IMR-90 (cell line): ENCODE data around the gene ITCH. TPM values are rescaled to one million over a fixed set of nuclear protein-coding genes. Genes with fewer than 3 reads are reported as not detected.

Experiments used
- ATAC-seq: fragments of 200-7000 bp; cut with Tn5 transposase; 2 replicates; pipeline ENCODE4 v1.9.1; 2020; ENCODE audit warnings: low read depth, mild to moderate bottlenecking, moderate library complexity
- BruUV-seq: library from RNA; stranded (reverse); fragments of 400-500 nt; replicated peaks from 2 replicates; lab custom pipeline; 2021; lab: Mats Ljungman, UMichigan
- CTCF ChIA-PET: fragments of 300-600 bp; formaldehyde crosslinking; extraction: SDS; loops from one replicate; lab custom pipeline; 2021; ENCODE audit warnings: antibody characterized with exemption; lab: Yijun Ruan, JAX
- POLR2A ChIA-PET: fragments of 300-600 bp; sonication (Branson Sonifier 250); formaldehyde crosslinking; loops from one replicate; lab custom pipeline; 2022; ENCODE audit warnings: antibody characterized with exemption; ENCODE audit not compliant: unreplicated experiment; lab: Charles Lee
- DNase-seq: peaks from one replicate; pipeline ENCODE4 v3.0.0; 2013
- H2AFZ ChIP-seq: replicated peaks from 2 replicates; pipeline ENCODE3; 2013; ENCODE audit warnings: low read length, mild to moderate bottlenecking; ENCODE audit not compliant: poor library complexity
- H2AK5ac ChIP-seq: 2 replicates; pipeline ENCODE4 v1.6.1; 2013; ENCODE audit warnings: low read depth, low read length, inconsistent platforms
- H2AK9ac ChIP-seq: replicated peaks from 2 replicates; pipeline ENCODE3; 2013; ENCODE audit warnings: mild to moderate bottlenecking, low read depth, low read length, moderate library complexity; ENCODE audit not compliant: poor library complexity
- H2BK120ac ChIP-seq: 2 replicates; pipeline ENCODE4 v1.6.1; 2013; ENCODE audit warnings: low read depth, low read length, inconsistent platforms
- H2BK15ac ChIP-seq: 3 replicates; pipeline ENCODE4 v1.6.1; 2013; ENCODE audit warnings: low read depth, low read length, inconsistent platforms
- H2BK20ac ChIP-seq: 2 replicates; pipeline ENCODE4 v1.6.1; 2013; ENCODE audit warnings: low read depth, mild to moderate bottlenecking, inconsistent platforms, low read length, moderate library complexity
- H2BK5ac ChIP-seq: 2 replicates; pipeline ENCODE4 v1.6.1; 2013; ENCODE audit warnings: mild to moderate bottlenecking, low read depth, low read length, inconsistent platforms; ENCODE audit not compliant: poor library complexity, severe bottlenecking
- H3K14ac ChIP-seq: replicated peaks from 2 replicates; pipeline ENCODE4 v1.6.1; 2013; ENCODE audit warnings: low read depth, low read length, inconsistent platforms
- H3K18ac ChIP-seq: 2 replicates; pipeline ENCODE4 v1.6.1; 2013; ENCODE audit warnings: low read depth, low read length, control low read depth
- H3K23ac ChIP-seq: 2 replicates; pipeline ENCODE4 v1.6.1; 2013; ENCODE audit warnings: low read depth, low read length, inconsistent platforms
- H3K27ac ChIP-seq: 2 replicates; pipeline ENCODE4 v1.5.1; 2013; ENCODE audit warnings: mild to moderate bottlenecking, control low read depth, low read length; ENCODE audit not compliant: insufficient read depth
- H3K27me3 ChIP-seq: 2 replicates; pipeline ENCODE4 v1.6.1; 2013; ENCODE audit warnings: low read length; ENCODE audit not compliant: control insufficient read depth, insufficient read depth
- H3K36me3 ChIP-seq: 2 replicates; pipeline ENCODE4 v1.6.1; 2013; ENCODE audit warnings: low read length, mixed read lengths; ENCODE audit not compliant: control insufficient read depth, insufficient read depth
- H3K4ac ChIP-seq: 2 replicates; pipeline ENCODE4 v1.6.1; 2013; ENCODE audit warnings: low read depth, low read length, inconsistent platforms
- H3K4me1 ChIP-seq: 2 replicates; pipeline ENCODE4 v1.6.1; 2013; ENCODE audit warnings: low read length, mixed read lengths; ENCODE audit not compliant: control insufficient read depth, insufficient read depth
- H3K4me2 ChIP-seq: 2 replicates; pipeline ENCODE4 v1.6.1; 2013; ENCODE audit warnings: low read depth, mild to moderate bottlenecking, control low read depth, low read length, moderate library complexity
- H3K4me3 ChIP-seq: 2 replicates; pipeline ENCODE4 v1.5.1; 2013; ENCODE audit warnings: low read depth, mild to moderate bottlenecking, control low read depth, low read length, moderate library complexity; ENCODE audit not compliant: insufficient read depth
- H3K56ac ChIP-seq: 2 replicates; pipeline ENCODE4 v1.6.1; 2013; ENCODE audit warnings: low read length, inconsistent platforms; ENCODE audit not compliant: insufficient read depth; ENCODE audit errors: extremely low read depth
- H3K79me1 ChIP-seq, 2 experiments: 2 replicates each; pipeline ENCODE4 v1.6.1; 2013; ENCODE audit warnings: low read length in 2 of 2, inconsistent platforms in 1 of 2, low read depth in 1 of 2
- H3K9ac ChIP-seq: 2 replicates; pipeline ENCODE4 v1.6.1; 2013; ENCODE audit warnings: low read depth, low read length, control low read depth
- H3K9me1 ChIP-seq: 2 replicates; pipeline ENCODE4 v1.6.1; 2013; ENCODE audit warnings: low read length, inconsistent platforms; ENCODE audit not compliant: insufficient read depth
- H3K9me3 ChIP-seq: 2 replicates; pipeline ENCODE4 v1.6.1; 2013; ENCODE audit warnings: low read length; ENCODE audit not compliant: control insufficient read depth, insufficient read depth
- H4K20me1 ChIP-seq: 2 replicates; pipeline ENCODE4 v1.6.1; 2013; ENCODE audit warnings: low read length, inconsistent platforms; ENCODE audit not compliant: insufficient read depth
- H4K5ac ChIP-seq: 2 replicates; pipeline ENCODE4 v1.6.1; 2013; ENCODE audit warnings: mild to moderate bottlenecking, low read depth, low read length, control low read depth
- H4K8ac ChIP-seq, 2 experiments: 2 replicates each; pipeline ENCODE4 v1.6.1; 2013; ENCODE audit warnings: low read depth in 2 of 2, low read length in 2 of 2, control low read depth in 1 of 2, inconsistent platforms in 1 of 2
- H4K91ac ChIP-seq: 2 replicates; pipeline ENCODE4 v1.6.1; 2013; ENCODE audit warnings: low read depth, low read length, inconsistent platforms; ENCODE audit not compliant: insufficient read depth
- BHLHE40 ChIP-seq: fragments of 150-350 bp; IDR thresholded peaks from 2 replicates; pipeline ENCODE4 v1.6.1; 2016; ENCODE audit warnings: mild to moderate bottlenecking, low read depth, low read length
- CEBPB ChIP-seq: IDR thresholded peaks from 2 replicates; pipeline ENCODE4 v1.6.1; 2012; ENCODE audit warnings: low read depth, low read length, improper control_type of control experiment
- CTCF ChIP-seq: conservative IDR thresholded peaks from 2 replicates; pipeline ENCODE4 v1.5.1; 2012; ENCODE audit warnings: mild to moderate bottlenecking, low read depth, low read length, improper control_type of control experiment
- MAZ ChIP-seq: IDR thresholded peaks from 2 replicates; pipeline ENCODE4 v1.6.1; 2012; ENCODE audit warnings: low read depth, mild to moderate bottlenecking, low read length, improper control_type of control experiment, moderate library complexity, borderline replicate concordance
- NFE2L2 ChIP-seq: fragments of 150-350 bp; IDR thresholded peaks from 2 replicates; pipeline ENCODE4 v1.6.1; 2016; ENCODE audit warnings: low read depth, mild to moderate bottlenecking, low read length
- RAD21 ChIP-seq: IDR thresholded peaks from 2 replicates; pipeline ENCODE4 v1.6.1; 2012; ENCODE audit warnings: low read length, improper control_type of control experiment
- RCOR1 ChIP-seq: IDR thresholded peaks from 2 replicates; pipeline ENCODE4 v1.6.1; 2012; ENCODE audit warnings: mild to moderate bottlenecking, low read length, improper control_type of control experiment; ENCODE audit not compliant: insufficient replicate concordance
- USF2 ChIP-seq: fragments of 150-350 bp; IDR thresholded peaks from 2 replicates; pipeline ENCODE4 v1.6.1; 2017; ENCODE audit warnings: mild to moderate bottlenecking, antibody characterized with exemption, low read length, low read depth
- WGBS, 2 experiments: methylation state at CpG; one replicate each; pipeline versions ENCODE4 v1.1.5 to v1.1.7; 2013; ENCODE audit warnings: missing lambda C conversion rate in 2 of 2; ENCODE audit not compliant: insufficient read length in 1 of 2; ENCODE audit errors: extremely low coverage in 2 of 2; 5-methylcytosine and 5-hydroxymethylcytosine counted together
- dilution Hi-C: fragments of 300-500 bp; cut with HindIII; formaldehyde crosslinking; loops from one replicate; pipeline ENCODE4 v1.14.3; 2018; ENCODE audit warnings: low sequenced_read_pairs; ENCODE audit not compliant: unreplicated experiment
- in situ Hi-C: fragments of 300-500 bp; cut with MboI; formaldehyde crosslinking; loops from 3 replicates; pipeline ENCODE4 v1.14.3; 2019; ENCODE audit warnings: low sequenced_read_pairs, inconsistent platforms, mixed read lengths
- intact Hi-C: fragments of 100-400 bp; cut with micrococcal nuclease; formaldehyde crosslinking; loops from 2 replicates; pipeline ENCODE4 v1.10.0; 2022
- polyA plus RNA-seq, 3 experiments: library from polyadenylated mRNA; depleted of rRNA; stranded (reverse); fragments of >200 nt; gene quantifications; 2 replicates each; pipeline ENCODE4 v1.2.3, GENCODE V29; 2012; ENCODE audit warnings: low replicate concordance in 1 of 3
- total RNA-seq: library from RNA; depleted of rRNA; stranded (reverse); fragments of >200 nt; gene quantifications from 2 replicates; pipeline ENCODE4 v1.2.3, GENCODE V29; 2012

ITCH gene
- total and polyA plus RNA-seq, 2 of the 4 experiments (the other 2 are of a cell fraction) = 12.7 to 94.6 TPM

GRCh38 chr20:34377072-34377847 lies 14.2 kb downstream of the ITCH start:
- peaks cover 21 to 57% of the 10 kb centered on the region in 2 experiments for H3K79me1 ChIP-seq
- ChIA-PET POLR2A (no interaction called here), CTCF (interaction anchor here (0.6 kb wide), 1 partner anchor 46 kb away, joined by 6 read pairs; no protein-coding TSS in a partner anchor)
- H3K36me3 ChIP-seq = peaks cover 23% of the 10 kb centered on the region
- no peak overlapping the region for H3K56ac ChIP-seq
- H3K9me1 ChIP-seq = peaks cover 9% of the 10 kb centered on the region; the same call in 1 of the 2 replicates
- H4K91ac ChIP-seq = no peak overlapping the region
- no peak overlapping the region for H3K9ac ChIP-seq
- no peak overlapping the region for H2BK15ac ChIP-seq
- no peak overlapping the region for H2BK5ac ChIP-seq
- no peak overlapping the region for H3K27ac ChIP-seq
- no peak for ATAC-seq
- TF ChIP-seq RAD21 = no peak
- no peak for TF ChIP-seq BHLHE40
- no peak for TF ChIP-seq NFE2L2
- no peak for TF ChIP-seq CEBPB
- TF ChIP-seq USF2 = no peak
- TF ChIP-seq CTCF = no peak
- TF ChIP-seq RCOR1 = no peak
- no peak for TF ChIP-seq MAZ
- peaks cover 83% of the 10 kb centered on the region for H4K20me1 ChIP-seq
- no peak overlapping the region for H3K23ac ChIP-seq
- in situ Hi-C loops (no loop called here), dilution Hi-C loops (no loop called here), intact Hi-C loops (loop anchor here (2.0 kb wide), 1 partner anchor 36 kb away; no protein-coding TSS in a partner anchor)
- no TSS peak for BruUV-seq
- no peak overlapping the region for H3K4me3 ChIP-seq
- no peak overlapping the region for H3K4ac ChIP-seq
- DNase-seq = no peak
- no peak overlapping the region for H2BK20ac ChIP-seq
- WGBS, 2 experiments = 95% methylated on average over 6 of the region's 16 CpGs; no CpG with 5 or more reads in 1 of the 2 experiments
- H2AK9ac ChIP-seq = no peak overlapping the region
- no peak overlapping the region for H3K14ac ChIP-seq
- no peak overlapping the region for H4K5ac ChIP-seq
- no peaks in the 10 kb centered on the region for H3K9me3 ChIP-seq
- no peak overlapping the region for H2BK120ac ChIP-seq
- H3K4me1 ChIP-seq = peaks cover 4% of the 10 kb centered on the region; the same call in 1 of the 2 replicates
- H2AK5ac ChIP-seq = no peak overlapping the region
- no peak overlapping the region for H2AFZ ChIP-seq
- no peaks in the 10 kb centered on the region for H3K27me3 ChIP-seq
- no peak overlapping the region for H3K18ac ChIP-seq
- no peak overlapping the region for H3K4me2 ChIP-seq
- H4K8ac ChIP-seq = no peak overlapping the region
